ENCODE measurements around the gene YY1. TPM values are rescaled to one million over a fixed set of nuclear protein-coding genes. Genes with fewer than 3 reads are reported as not detected.

The YY1 gene
- total and polyA plus RNA-seq, 9 of the 15 experiments (the other 6 are each of a cell fraction or from before 2014, with no cell fraction given), result 20.8 to 74.2 (median 46.7) TPM

GRCh38 chr14:100330388-100330931 lies 91.5 kb downstream of the YY1 start:
- Histone ChIP-seq H3K36me3 (ENCODE audit: control insufficient read depth, insufficient read depth, low read length) (peaks cover 18% of the 10 kb centered on the region; the same call in 2 of the 3 replicates), H2AFZ (ENCODE audit: low read depth, low read length) (no peak overlapping the region), H3K4me2 (ENCODE audit: insufficient read depth, low read length) (no peak overlapping the region), H3K27me3 (ENCODE audit: control insufficient read depth in 2 of 2, insufficient read depth in 2 of 2, low read length in 2 of 2) (no peaks in the 10 kb centered on the region), H3K27ac (ENCODE audit: extremely low read depth, low read depth, low read length) (no peak overlapping the region), H3K79me2 (ENCODE audit: control insufficient read depth, insufficient read depth, low read length) (no peaks in the 10 kb centered on the region), H4K20me1 (replicated peaks; ENCODE audit: control insufficient read depth, insufficient read depth, low read length) (peaks cover 9% of the 10 kb centered on the region; the same call in 1 of the 2 replicates), H3K4me3 (no peak overlapping the region), H3K9me1 (ENCODE audit: control insufficient read depth, insufficient read depth, low read length) (no peaks in the 10 kb centered on the region), H3K9me3 (replicated peaks; ENCODE audit: control insufficient read depth, insufficient read depth, low read depth, low read length) (no peaks in the 10 kb centered on the region), H3K9ac (ENCODE audit: insufficient read depth in 1 of 2, low read depth in 2 of 2, low read length in 2 of 2) (no peak overlapping the region; a peak in 1 of 4 replicates), H3K4me1 (replicated peaks in 1 of 2; ENCODE audit: control insufficient read depth in 2 of 2, insufficient read depth in 2 of 2, low read length in 2 of 2) (peaks cover 0 to 38% of the 10 kb centered on the region in 2 experiments; a peak in 2 of 5 replicates)
- no peak for FAIRE-seq
- intact Hi-C loops (cut with micrococcal nuclease), result no loop called here
- ChIA-PET POLR2A (interaction anchor here (0.5 to 5.7 kb wide), 7 partner anchors 8 to 343 kb away, joined by 3 to 29 read pairs (median 4); partner anchors contain the start of gene SLC25A47), CTCF (ENCODE audit: low intra/inter-chr PET ratio) (no interaction called here)
- in situ Hi-C loops (cut with MboI), result no loop called here
- WGBS (ENCODE audit: insufficient coverage, low coverage, missing lambda C conversion rate), result 63% methylated on average over 10 of the region's 13 CpGs
- BruUV-seq (replicated peaks), result no TSS peak
- TF ChIP-seq, protein P1, sequence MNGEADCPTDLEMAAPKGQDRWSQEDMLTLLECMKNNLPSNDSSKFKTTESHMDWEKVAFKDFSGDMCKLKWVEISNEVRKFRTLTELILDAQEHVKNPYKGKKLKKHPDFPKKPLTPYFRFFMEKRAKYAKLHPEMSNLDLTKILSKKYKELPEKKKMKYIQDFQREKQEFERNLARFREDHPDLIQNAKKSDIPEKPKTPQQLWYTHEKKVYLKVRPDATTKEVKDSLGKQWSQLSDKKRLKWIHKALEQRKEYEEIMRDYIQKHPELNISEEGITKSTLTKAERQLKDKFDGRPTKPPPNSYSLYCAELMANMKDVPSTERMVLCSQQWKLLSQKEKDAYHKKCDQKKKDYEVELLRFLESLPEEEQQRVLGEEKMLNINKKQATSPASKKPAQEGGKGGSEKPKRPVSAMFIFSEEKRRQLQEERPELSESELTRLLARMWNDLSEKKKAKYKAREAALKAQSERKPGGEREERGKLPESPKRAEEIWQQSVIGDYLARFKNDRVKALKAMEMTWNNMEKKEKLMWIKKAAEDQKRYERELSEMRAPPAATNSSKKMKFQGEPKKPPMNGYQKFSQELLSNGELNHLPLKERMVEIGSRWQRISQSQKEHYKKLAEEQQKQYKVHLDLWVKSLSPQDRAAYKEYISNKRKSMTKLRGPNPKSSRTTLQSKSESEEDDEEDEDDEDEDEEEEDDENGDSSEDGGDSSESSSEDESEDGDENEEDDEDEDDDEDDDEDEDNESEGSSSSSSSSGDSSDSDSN (IDR thresholded peaks at IDR 0.05; ENCODE audit: borderline replicate concordance in 1 of 2, low read depth in 2 of 2, low read length in 2 of 2), result no peak
- peak; percentile 57 for TF ChIP-seq POLR2G (IDR thresholded peaks at IDR 0.05; ENCODE audit: low read depth, low read length)
- TF ChIP-seq, protein P2, sequence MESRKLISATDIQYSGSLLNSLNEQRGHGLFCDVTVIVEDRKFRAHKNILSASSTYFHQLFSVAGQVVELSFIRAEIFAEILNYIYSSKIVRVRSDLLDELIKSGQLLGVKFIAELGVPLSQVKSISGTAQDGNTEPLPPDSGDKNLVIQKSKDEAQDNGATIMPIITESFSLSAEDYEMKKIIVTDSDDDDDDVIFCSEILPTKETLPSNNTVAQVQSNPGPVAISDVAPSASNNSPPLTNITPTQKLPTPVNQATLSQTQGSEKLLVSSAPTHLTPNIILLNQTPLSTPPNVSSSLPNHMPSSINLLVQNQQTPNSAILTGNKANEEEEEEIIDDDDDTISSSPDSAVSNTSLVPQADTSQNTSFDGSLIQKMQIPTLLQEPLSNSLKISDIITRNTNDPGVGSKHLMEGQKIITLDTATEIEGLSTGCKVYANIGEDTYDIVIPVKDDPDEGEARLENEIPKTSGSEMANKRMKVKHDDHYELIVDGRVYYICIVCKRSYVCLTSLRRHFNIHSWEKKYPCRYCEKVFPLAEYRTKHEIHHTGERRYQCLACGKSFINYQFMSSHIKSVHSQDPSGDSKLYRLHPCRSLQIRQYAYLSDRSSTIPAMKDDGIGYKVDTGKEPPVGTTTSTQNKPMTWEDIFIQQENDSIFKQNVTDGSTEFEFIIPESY (CRISPR knock-in tag; IDR thresholded peaks at IDR 0.05), result 0 out of 2 replicates have a peak, but pooled peaks have one; percentile 35
- DNase-seq (ENCODE audit: extremely low read depth in 1 of 4, low spot score in 3 of 4), result no peak
- ATAC-seq, result no peak
